ENCODE results near the gene CACNA2D1. TPM values are rescaled to one million over a fixed set of nuclear protein-coding genes. Genes with fewer than 3 reads are reported as not detected.

The CACNA2D1 gene
- total RNA-seq, 1 experiment from 2014 or later, result 36.2 TPM

DNA sequence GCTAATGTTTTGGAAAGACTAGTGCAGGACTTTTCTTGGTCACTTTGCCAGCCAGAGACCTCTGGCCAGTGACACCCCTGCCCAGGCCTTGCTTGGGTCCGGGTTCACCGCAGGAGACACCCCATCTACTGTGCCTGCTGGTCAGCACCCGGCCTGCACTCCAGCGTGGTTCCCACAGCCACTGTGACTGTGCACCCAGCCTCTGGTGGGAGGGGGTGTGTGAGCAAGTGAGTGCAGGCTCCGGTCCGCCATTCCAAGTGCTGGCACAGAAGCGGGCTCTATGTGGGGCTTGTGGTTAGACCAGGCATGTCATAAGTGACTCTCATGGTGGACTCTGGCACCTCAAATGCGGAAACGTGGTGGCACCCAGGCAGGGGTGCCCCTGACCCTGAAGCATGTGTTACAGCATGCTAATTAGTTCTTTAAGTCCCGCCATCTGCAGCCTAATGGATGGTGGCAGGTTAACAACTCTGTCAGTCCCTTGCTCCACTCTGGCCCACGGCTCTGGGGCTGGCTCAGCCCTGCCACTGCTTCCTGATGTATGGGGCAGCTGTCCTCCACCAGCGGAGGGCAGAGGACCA is 361.8 kb downstream of the CACNA2D1 start:
- no peak overlapping the region for H3K27ac ChIP-seq (ENCODE audit: insufficient read length, low read depth, low read length)
- no peaks in the 10 kb centered on the region; a peak in 1 of 5 replicates for H3K9me3 Mint-ChIP-seq
- H3K14ac ChIP-seq (ENCODE audit: insufficient read depth, low read length), result no peak overlapping the region
- TF ChIP-seq, protein P1, sequence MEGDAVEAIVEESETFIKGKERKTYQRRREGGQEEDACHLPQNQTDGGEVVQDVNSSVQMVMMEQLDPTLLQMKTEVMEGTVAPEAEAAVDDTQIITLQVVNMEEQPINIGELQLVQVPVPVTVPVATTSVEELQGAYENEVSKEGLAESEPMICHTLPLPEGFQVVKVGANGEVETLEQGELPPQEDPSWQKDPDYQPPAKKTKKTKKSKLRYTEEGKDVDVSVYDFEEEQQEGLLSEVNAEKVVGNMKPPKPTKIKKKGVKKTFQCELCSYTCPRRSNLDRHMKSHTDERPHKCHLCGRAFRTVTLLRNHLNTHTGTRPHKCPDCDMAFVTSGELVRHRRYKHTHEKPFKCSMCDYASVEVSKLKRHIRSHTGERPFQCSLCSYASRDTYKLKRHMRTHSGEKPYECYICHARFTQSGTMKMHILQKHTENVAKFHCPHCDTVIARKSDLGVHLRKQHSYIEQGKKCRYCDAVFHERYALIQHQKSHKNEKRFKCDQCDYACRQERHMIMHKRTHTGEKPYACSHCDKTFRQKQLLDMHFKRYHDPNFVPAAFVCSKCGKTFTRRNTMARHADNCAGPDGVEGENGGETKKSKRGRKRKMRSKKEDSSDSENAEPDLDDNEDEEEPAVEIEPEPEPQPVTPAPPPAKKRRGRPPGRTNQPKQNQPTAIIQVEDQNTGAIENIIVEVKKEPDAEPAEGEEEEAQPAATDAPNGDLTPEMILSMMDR (conservative IDR thresholded peaks at IDR 0.05), result no peak
- H3T11ph ChIP-seq (ENCODE audit: low read length), result no peak overlapping the region
- no peaks in the 10 kb centered on the region for H3K79me2 ChIP-seq (ENCODE audit: insufficient read depth, low read length)
- H2AK5ac ChIP-seq (ENCODE audit: insufficient read length, low read length), result no peak overlapping the region
- H3K4me2 ChIP-seq (ENCODE audit: insufficient read depth, insufficient read length, low read length), result no peak overlapping the region
- WGBS (ENCODE audit: extremely low coverage, insufficient read length, low lambda C conversion rate), result no CpG with 5 or more reads among the region's 12 CpGs
- no peaks in the 10 kb centered on the region for H3K27me3 Mint-ChIP-seq (ENCODE audit: low read depth)
- DNase-seq, result no peak
- no peak overlapping the region for H3K27ac Mint-ChIP-seq
- no peaks in the 10 kb centered on the region for H3K4me1 ChIP-seq (ENCODE audit: insufficient read depth, low read length)
- H3K79me1 ChIP-seq (ENCODE audit: insufficient read depth, low read depth, low read length, poor library complexity, severe bottlenecking), result no peaks in the 10 kb centered on the region
- H2BK12ac ChIP-seq (ENCODE audit: insufficient read length, low read depth, low read length), result no peak overlapping the region
- no peaks in the 10 kb centered on the region for H3K23me2 ChIP-seq (ENCODE audit: insufficient read length, low read depth, low read length, poor library complexity, severe bottlenecking)
- no peak overlapping the region for H4K5ac ChIP-seq (ENCODE audit: insufficient read length, low read depth, low read length)
- no peak overlapping the region for H3K9ac ChIP-seq (ENCODE audit: extremely low read depth, insufficient read length, low read length)
- no peak overlapping the region for H2BK5ac ChIP-seq (ENCODE audit: insufficient read length, low read length)
- no peak overlapping the region for H2AFZ ChIP-seq (ENCODE audit: low read length)
- no peaks in the 10 kb centered on the region for H4K20me1 ChIP-seq (ENCODE audit: control insufficient read depth, insufficient read depth, insufficient read length)
- no peak overlapping the region for H3K4me3 Mint-ChIP-seq
- H2BK15ac ChIP-seq (ENCODE audit: low read depth, low read length), result no peak overlapping the region
- H3K18ac ChIP-seq (ENCODE audit: insufficient read length, low read depth, low read length), result no peak overlapping the region
- H3K4me1 Mint-ChIP-seq, result no peaks in the 10 kb centered on the region
- no peak overlapping the region for H3K56ac ChIP-seq (ENCODE audit: insufficient read length, low read depth, low read length)
- no peak overlapping the region for H4K91ac ChIP-seq (ENCODE audit: insufficient read length, low read depth, low read length)
- no peaks in the 10 kb centered on the region for H3K27me3 ChIP-seq (ENCODE audit: insufficient read depth, low read length)
- H3K23ac ChIP-seq (ENCODE audit: insufficient read length, low read depth, low read length), result no peak overlapping the region
- peaks cover 0 to 11% (median 9%) of the 10 kb centered on the region in 3 experiments; a peak in 4 of 7 replicates for H3K36me3 Mint-ChIP-seq (ENCODE audit: insufficient read depth in 1 of 3, low read depth in 3 of 3)
- H4K8ac ChIP-seq (replicated peaks; ENCODE audit: insufficient read length, low read depth, low read length), result no peak overlapping the region
- no peak overlapping the region for H2BK120ac ChIP-seq (ENCODE audit: low read depth, low read length, poor library complexity, severe bottlenecking)
- H3K4ac ChIP-seq (ENCODE audit: low read depth, low read length), result no peak overlapping the region
- no peaks in the 10 kb centered on the region for H3K9me3 ChIP-seq (ENCODE audit: control insufficient read depth, low read depth, low read length)
- H2BK20ac ChIP-seq (ENCODE audit: low read depth, low read length, poor library complexity, severe bottlenecking), result no peak overlapping the region
